Posterior vena cava (tissue), 2 donors: Measurements from ENCODE around the gene DYSF. TPM values are rescaled to one million over a fixed set of nuclear protein-coding genes. Genes with fewer than 3 reads are reported as not detected.
A peak's percentile ranks its signal among the peaks of the same experiment; 100 is the strongest.

Experiments used
- DNase-seq: peaks from one replicate; pipeline ENCODE4 v3.0.0-alpha.2; 2020; ENCODE audit warnings: low spot score
- intact Hi-C, 2 donors: fragments of 100-400 bp; cut with DNase I; formaldehyde crosslinking; loops; one replicate each; pipeline versions ENCODE4 v1.14.1 to v1.14.2; 2022 to 2023
- total RNA-seq, 2 donors: library from RNA; stranded (reverse); fragmentation: NEBNext Ultra II Directional; extraction: Animal tissue kit (Norgen Biotek cat#: 25700); gene quantifications; one replicate each; pipeline ENCODE4 v1.2.1, GENCODE V29; 2021
- donor health status: DM: yes; HTN: yes; CAD: no.
- donor health status: DM: yes; HTN: yes; CAD: no.

Gene DYSF
- total RNA-seq, 2 donors from 2014 or later, result 42.1 to 46.8 TPM

DNA sequence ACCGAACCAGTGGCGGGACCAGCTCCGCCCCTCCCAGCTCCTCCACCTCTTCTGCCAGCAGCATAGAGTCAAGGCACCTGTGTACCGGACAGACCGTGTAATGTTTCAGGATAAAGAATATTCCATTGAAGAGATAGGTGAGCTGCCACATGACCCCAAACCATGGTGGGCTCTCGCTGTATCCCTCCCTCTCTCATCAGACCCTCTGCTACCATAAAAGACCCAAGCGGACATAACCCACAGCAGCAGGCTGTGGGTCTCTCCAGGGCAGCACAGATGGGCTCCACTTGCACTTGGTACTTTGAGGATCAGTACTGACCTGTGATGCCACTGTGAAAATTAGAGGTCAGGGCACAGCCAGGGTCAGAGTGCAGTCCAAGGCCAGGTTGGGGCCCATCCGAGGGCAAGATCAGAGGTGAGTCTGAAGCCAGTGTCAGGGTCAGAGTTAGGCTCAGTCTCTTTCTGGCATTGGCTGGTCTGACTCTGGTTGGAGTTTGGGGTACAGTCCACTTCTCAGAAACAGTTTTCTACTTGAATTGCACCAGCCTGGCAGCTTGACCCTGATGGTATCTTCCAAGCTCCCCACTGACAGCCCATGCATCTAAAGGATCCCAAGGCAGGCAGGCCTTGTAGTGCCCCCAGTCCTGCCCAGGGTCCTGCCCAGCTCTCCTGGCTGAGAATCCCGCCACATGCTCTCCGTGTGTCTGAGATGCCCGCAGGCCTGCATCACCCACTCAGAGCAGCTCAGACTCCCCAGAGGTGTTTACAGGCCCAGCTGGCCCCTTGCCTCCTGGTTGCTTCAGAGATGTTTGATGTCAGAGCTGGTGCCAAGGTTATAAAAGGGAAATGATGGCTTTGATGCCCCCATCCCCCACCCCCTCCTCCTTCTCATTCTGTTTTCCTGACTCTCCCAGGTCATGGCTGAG lies 212.1 kb downstream of the DYSF start:
- intact Hi-C loops, result no loop called here

DNA sequence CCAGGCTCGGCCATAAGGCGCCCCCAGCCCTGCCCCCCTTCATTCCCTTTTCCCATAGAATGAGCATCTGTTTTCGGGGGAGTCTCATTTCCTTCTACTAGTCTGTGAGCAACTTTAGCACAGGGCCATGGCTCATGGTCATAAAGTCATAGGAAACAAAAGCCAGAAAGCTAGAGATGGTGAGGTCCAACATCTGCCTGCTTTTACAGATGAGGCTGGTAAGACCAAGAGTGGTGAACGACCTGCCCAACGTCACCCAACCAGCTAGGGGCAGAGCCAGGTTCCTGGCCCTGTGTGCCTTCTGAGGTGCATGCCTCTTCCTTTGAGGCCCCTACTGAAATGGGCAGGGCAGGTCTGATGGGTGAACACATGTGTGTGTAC lies 212.7 kb downstream of the DYSF start:
- no peak for DNase-seq
- intact Hi-C loops, result no loop called here

More for the DNA sequence above, 212.1 kb downstream of the DYSF start:
- no peak for DNase-seq

DNA sequence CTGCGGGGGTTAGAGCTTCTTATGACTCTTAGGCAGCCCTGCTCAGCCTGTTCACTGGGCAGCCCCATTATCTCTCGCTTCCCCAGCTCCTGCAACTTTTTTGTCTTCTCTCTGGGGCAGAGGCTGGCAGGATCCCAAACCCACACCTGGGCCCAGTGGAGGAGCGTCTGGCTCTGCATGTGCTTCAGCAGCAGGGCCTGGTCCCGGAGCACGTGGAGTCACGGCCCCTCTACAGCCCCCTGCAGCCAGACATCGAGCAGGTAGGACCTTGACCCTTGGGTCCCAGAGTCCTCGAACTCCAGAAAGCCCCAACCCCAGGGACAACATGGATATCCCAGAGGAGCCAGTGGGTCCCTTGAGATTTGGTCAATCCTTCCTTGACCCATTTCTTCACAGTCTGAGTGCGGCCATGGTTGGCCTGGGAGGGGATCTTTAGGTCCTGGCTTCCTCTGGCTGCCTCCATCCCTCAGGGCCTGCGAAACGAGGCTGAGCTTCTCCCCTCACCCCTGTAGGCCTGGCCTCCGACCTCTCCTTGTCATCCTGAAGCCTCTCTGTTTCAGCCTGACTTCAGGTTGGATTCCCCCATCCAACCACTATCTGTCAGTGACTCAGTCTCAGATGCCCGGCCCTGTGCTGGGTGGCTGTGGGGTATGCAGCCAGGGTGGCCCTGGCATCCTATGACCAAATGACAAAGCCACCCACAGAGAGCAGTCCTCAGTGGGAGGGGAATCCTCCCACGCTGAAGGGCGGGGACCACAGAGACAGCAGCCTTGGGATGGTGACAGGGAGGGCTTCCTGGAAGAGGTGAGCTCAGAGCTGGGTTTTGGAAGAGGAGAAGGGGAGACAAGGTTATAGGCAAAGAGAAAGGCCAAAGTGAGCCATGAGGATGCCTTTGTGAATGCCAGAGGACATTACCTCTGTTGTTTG lies 214.2 kb downstream of the DYSF start:
- no peak for DNase-seq
- intact Hi-C loops, result no loop called here

DNA sequence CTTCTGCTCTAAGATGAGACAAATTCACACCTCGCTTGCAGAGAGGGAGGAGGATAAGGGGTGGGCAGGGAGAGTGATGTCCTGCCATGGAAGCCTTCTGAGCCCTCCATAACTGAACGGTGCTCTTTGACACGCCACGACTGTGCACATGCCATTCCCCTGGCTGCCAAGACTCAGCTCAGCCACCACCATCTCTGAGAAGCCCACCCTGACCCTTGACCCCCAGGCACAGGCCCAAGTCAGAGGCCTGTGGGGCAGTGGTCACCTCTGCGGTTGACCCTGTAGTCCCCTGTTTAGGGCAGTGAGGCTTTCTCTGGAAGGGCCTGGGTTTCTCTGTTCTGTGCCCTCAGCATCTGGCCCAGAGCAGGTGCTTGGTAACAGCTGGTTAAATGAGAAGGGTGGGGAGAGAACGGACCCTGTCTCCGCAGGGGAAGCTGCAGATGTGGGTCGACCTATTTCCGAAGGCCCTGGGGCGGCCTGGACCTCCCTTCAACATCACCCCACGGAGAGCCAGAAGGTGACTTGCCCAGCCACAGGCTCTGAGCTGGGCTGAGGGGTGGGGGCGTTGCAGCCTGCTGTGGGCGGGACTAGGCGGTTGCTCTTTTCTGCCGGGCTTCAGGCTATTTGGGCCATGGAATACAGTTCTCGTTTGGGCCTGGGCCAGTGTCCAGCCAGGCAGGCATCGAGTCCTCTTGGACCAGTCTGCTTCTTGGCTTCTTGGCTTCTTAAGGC lies 215.1 kb downstream of the DYSF start:
- DNase-seq, result peak; percentile 64
- intact Hi-C loops, result no loop called here

DNA sequence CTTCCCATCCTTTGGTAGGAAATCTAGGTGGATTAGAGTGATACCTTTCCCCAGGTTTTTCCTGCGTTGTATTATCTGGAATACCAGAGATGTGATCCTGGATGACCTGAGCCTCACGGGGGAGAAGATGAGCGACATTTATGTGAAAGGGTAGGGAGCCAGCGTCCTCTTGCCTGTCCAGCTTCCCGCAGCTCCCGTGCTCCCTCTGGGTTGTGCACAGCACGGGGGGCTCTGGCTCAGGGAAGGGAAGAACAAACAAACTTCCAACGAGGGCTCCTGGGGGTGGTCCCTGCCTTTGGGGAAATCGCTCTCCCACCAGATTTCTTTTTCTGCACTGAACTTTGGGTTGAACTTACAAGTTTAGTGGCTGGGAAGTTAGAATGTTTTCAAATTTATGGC lies 215.7 kb downstream of the DYSF start:
- DNase-seq, result no peak
- intact Hi-C loops, result no loop called here

DNA sequence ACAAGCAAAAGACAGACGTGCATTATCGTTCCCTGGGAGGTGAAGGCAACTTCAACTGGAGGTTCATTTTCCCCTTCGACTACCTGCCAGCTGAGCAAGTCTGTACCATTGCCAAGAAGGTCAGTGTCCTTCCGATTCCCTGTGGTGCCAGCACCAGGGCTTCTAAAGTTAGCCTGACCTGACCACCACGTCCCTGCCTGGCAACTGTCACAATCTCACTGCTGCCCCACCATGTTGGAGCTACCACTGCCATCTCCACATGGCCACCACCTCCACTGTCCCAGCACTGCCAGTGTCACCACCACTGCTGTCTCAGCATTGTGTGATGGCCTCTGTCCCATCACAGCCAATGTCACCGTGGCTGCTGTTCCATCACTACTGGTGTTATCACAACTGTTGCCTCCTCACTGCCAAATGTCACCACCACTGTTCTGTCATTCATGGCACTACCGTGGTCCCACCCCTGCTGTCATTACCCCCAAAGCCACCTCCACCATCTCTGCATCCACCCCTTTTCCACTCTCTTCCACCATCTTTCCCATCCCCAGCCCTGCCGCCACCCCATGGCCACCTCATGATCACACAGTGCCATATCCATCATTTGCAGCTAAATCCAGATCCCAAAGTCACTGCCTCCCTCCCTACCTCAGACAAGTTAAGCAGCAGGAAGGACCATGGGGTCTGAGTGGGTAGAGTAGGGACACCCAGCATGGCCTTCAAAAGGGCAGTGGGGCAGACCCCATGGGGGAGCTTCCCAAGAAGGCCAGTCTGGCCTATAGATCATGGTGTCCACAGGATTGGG lies 216.5 kb downstream of the DYSF start:
- intact Hi-C loops, result no loop called here
- DNase-seq, result peak; percentile 40

DNA sequence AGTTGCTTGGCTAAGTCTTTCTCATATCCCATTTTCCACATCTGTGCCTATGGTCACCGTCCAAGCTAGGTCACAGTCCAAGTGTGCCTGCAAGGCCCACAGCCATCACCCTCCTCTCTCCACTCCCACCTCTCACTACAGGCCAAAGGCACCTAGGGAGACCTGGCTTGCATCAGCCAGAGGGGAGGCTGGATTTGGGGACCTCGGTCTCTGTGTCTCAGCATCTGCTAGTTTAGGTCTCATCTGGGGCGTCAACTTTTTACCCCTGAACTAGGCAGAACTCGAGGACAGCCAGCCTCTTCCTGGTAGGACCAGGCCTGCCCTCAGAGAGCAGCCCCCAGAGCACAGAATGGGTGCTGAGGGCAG lies 217.1 kb downstream of the DYSF start:
- peak; percentile 43 for DNase-seq
- intact Hi-C loops, result no loop called here

DNA sequence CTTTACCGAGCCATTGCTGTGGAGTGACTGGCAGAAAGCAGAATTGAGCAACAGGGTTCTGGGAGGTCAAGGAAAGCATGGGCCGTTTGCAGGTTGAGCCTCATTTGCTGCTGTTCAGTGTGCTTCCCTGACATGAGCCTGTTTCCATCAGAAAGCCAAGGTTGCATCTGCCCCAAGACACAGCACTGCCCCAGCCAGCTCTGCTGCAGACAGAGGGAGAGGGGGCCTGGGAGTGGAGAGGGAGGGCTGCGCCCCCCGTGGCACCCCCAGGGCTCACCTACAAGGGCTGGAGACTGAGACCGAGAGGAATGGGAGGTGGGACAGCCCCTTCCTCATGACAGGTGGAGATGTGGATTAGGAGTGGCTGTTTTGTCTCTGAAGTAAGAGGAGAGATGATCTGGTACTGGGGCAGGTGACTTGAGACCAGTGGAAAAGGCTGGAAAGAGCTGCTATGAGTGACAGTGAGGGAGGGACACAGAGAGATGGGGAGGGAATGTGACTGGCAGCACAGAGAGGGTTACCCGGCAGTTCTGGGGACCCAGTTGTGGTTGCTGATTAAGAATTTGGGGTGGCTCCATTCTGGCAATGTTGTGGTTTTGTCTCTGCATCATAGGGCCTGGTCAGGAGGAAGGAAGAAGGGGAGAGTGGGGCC lies 218.0 kb downstream of the DYSF start:
- peak; percentile 45 for DNase-seq
- intact Hi-C loops, result no loop called here

DNA sequence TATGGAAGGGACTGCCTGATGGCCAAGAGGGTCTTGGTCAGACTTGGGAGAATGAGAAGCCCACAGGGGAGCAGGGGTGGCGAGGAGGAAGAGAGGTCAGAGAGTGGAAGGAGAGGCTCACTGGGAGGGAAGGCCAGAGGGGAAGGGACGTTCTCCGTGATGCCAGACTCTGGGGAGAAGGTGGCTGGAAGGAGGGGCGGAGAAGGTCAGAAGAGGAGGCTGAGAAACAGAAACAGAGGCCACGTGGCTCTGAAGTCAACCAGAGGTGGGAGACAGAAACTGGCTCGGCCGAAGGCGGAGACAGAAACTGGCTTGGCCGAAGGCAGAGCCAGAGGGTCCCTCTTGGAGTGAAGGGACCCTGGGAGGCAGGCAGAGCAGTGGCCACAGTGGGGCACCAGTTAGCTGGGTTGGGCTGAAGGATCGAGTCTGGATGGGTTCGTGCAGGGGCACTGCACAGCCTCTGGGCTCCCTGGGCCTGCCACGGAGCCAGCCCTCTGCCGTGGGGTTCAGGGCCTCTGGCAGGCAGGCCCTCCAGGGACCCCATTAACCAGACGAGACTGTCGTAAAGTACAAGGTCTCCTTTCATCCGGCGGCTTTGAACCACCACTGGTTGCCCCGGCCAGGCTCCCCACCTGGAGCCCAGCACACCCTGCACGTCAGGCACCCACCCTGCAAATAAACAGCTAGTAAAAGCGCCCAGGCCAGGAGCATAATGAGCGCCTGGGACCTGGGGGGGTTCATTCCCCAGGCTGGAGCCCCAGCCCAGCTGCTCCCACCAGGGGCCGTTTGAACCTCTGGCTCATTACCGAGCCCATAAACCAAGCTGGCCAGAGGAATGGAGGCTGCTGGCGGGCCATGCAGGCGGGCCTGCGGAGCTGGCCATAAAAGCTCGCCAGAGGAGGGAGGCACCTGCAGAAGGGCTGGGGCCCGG lies 218.8 kb downstream of the DYSF start:
- intact Hi-C loops, result no loop called here
- DNase-seq, result peak; percentile 54

DNA sequence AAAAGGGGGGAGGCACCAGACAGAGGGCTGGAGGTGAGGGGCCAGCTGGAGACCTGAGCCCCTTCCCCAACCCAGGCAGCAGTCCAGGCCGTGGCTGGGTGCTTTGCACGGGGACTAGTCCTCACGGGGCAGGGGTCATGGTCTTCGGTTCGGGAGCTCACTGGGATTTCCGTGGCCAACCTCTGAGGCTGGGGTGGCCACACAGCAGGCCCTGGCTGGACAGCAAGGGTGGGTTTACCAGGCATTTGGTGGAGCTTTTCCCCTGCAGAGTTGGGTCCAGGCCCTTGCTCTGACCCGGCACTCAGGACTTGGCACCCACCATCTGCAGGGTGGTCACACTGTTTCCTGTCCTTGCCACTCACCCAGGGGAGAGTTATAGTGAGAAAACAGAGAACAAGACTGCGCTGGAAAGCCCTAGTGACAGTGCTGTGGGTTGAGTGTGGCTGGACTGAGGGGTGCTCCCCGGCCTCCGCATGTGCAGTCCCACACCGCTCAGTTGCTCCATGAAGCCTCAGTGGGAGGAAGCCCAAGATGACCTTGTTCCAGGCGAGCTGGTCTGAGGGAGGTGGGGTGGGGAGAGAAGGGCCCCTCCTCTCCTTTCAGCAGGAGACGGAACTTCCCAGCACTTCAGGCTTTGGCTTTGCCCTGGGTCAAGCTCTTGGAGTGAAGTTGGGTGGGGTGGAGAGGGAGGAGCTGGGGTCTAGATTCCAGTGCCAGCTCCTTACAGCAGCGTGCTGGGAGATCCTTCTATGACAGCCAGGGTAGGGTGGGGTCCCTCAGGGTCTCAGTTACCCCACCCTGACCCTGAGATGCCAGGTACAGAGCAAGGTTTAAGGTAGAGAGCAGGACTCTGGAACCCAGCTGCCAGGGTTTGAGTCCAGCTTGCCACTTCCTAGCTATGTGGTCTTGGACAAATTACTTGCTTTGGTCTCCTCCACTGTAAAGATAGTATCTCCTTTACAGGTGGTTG lies 219.8 kb downstream of the DYSF start:
- DNase-seq, result peak; percentile 69
- intact Hi-C loops, result no loop called here

DNA sequence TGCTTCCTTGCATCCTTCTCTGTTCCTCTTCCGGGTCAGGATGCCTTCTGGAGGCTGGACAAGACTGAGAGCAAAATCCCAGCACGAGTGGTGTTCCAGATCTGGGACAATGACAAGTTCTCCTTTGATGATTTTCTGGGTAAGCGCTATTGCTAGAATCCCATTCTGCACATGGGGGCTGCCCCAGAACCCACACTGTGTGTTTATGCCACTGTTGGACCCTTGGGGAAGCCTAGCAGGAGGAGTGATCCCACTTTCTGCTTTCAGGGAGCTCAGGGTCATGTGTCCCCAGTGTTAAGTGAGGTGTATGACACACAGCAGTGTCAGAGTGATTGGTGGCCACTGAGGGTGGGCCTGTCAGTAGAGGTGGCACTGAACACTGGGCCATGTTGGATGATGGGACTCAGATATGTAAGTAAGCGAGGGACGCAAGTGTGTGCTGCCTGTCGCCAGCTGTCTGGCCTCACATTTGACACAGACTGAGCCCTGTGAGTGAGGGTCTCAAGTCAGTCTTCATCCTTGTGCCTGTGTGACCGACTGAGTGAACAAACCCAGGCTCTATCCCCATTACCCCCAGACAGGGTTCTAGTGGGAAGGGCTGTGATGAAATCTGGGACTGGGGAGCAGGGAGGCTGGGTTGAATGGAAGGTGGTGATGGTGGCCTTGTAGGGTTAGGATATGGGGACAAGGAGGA lies 220.9 kb downstream of the DYSF start:
- intact Hi-C loops, result loop anchor here in 1 of 2 donors (2.0 kb wide), 1 partner anchor 54 kb away; no protein-coding TSS in a partner anchor
- no peak for DNase-seq

DNA sequence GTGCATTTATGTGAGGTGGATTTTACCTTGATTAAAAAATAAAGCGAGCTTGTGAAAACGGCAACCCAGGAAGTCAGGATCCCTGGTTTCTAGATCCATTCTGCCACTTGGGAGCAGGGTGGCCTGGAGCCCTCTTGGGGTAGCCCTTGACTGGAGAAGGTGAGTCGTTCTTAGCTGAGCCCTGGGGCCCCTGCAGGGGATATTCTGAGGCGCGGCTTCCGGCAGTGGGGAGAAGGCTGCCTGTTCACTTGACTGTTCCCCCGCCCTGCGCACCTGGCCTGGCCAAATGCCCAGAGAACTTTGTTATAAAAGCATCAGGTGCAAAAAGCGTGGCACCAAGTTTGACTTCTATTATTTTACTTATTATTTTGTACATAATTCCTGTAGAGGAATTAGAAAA lies 221.9 kb downstream of the DYSF start:
- DNase-seq, result no peak
- intact Hi-C loops, result loop anchor here in 1 of 2 donors (2.0 kb wide), 1 partner anchor 54 kb away; no protein-coding TSS in a partner anchor

DNA sequence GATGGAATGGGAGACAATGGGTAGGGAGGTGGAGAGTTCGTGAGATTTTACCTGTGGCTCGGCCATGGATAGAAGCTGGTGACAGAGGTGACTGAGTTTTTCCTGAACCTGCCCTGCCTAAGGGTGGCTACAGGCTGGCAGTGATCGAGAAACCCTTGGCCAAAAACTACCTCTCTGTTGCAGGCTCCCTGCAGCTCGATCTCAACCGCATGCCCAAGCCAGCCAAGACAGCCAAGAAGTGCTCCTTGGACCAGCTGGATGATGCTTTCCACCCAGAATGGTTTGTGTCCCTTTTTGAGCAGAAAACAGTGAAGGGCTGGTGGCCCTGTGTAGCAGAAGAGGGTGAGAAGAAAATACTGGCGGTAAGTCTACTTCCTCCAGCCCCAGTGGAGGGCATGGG lies 225.5 kb downstream of the DYSF start:
- peak; percentile 53 for DNase-seq
- intact Hi-C loops, result no loop called here

DNA sequence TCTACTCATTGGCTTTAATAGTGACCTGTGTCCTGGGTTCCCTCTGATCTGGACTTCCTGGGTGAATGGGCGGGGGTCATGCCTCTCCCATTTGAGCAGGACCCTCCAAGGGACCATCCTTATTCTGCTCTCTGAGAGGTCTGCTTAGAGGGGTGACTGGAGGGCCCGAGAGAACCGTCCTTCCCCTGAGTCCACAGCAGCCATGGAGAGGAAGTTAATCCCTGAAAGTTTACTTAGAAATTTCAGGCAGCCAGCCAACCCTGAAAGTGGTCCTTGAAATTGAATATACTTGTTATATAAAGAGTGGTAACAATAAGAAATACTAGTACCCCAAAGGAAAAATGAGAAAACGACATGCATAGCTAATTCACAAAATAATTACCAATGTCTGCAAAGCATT lies 226.1 kb downstream of the DYSF start:
- DNase-seq, result peak; percentile 18

DNA sequence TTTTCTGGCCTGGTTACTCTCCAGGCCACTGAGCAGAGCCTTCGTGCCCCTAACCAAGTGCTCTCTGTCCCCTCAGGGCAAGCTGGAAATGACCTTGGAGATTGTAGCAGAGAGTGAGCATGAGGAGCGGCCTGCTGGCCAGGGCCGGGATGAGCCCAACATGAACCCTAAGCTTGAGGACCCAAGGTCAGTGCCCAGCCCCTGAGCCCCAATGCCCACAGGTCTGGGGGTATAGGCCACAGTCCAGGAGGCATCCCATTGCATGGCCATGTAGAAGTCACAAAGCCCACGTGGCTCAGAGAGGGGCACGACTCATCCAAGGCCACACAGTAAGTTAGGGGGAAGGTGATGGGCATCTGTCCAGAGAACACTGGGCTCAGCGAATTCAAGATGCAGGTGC lies 227.6 kb downstream of the DYSF start:
- intact Hi-C loops, result no loop called here
- DNase-seq, result peak; percentile 43

More for the DNA sequence above, 226.1 kb downstream of the DYSF start:
- intact Hi-C loops, result no loop called here
